Loucy (cell line): ENCODE data around the gene CNTNAP2.

ENCODE experiments used
- H2AFZ ChIP-seq: fragments of 200-600 bp; sonication (generic); 2 replicates; pipeline ENCODE4 v1.6.0; 2016; ENCODE audit warnings: antibody characterized with exemption, mild to moderate bottlenecking, low read length, moderate library complexity
- H3F3A ChIP-seq: fragments of 200-600 bp; 2 replicates; pipeline ENCODE4 v1.6.0; 2016; ENCODE audit warnings: antibody characterized with exemption, low read depth, mild to moderate bottlenecking
- H3K27me3 ChIP-seq: fragments of 200-600 bp; sonication (generic); 2 replicates; pipeline ENCODE4 v1.6.1; 2014; ENCODE audit warnings: low read length, mild to moderate bottlenecking; ENCODE audit not compliant: insufficient read depth, poor library complexity, severe bottlenecking
- H3K36me3 ChIP-seq: fragments of 200-600 bp; sonication (generic); 2 replicates; pipeline ENCODE4 v1.6.1; 2016; ENCODE audit warnings: low read length; ENCODE audit not compliant: insufficient read depth
- H3K4me1 ChIP-seq: fragments of 200-600 bp; sonication (generic); 2 replicates; pipeline ENCODE4 v1.5.1; 2014; ENCODE audit warnings: low read length, mild to moderate bottlenecking; ENCODE audit not compliant: insufficient read depth, poor library complexity, severe bottlenecking
- H3K4me2 ChIP-seq: fragments of 200-600 bp; sonication (generic); 2 replicates; pipeline ENCODE4 v1.6.0; 2014; ENCODE audit warnings: antibody characterized with exemption, low read length, low read depth, mild to moderate bottlenecking; ENCODE audit not compliant: poor library complexity, severe bottlenecking
- H3K4me3 ChIP-seq: fragments of 200-600 bp; sonication (generic); 2 replicates; pipeline ENCODE4 v1.5.1; 2014; ENCODE audit warnings: low read length, mild to moderate bottlenecking, mixed read lengths; ENCODE audit not compliant: poor library complexity, severe bottlenecking
- H3K79me2 ChIP-seq: fragments of 200-600 bp; sonication (generic); 2 replicates; pipeline ENCODE4 v1.6.1; 2014; ENCODE audit warnings: low read length; ENCODE audit not compliant: insufficient read depth
- H3K9ac ChIP-seq: fragments of 200-600 bp; sonication (generic); 2 replicates; pipeline ENCODE4 v1.6.0; 2014; ENCODE audit warnings: mild to moderate bottlenecking, low read depth, low read length, moderate library complexity; ENCODE audit not compliant: poor library complexity, severe bottlenecking
- H3K9me2 ChIP-seq: fragments of 200-600 bp; sonication (generic); replicated peaks from 2 replicates; pipeline ENCODE4 v1.6.1; 2016; ENCODE audit warnings: low read depth, low read length, mixed read lengths
- H3K9me3 ChIP-seq: fragments of 200-600 bp; sonication (generic); 2 replicates; pipeline ENCODE4 v1.6.1; 2014; ENCODE audit warnings: mild to moderate bottlenecking, antibody characterized with exemption, low read length, low read depth; ENCODE audit not compliant: insufficient read depth
- H4K20me1 ChIP-seq: fragments of 200-600 bp; sonication (generic); 2 replicates; pipeline ENCODE4 v1.6.0; 2014; ENCODE audit warnings: antibody characterized with exemption, low read length, mild to moderate bottlenecking; ENCODE audit not compliant: insufficient read depth, poor library complexity, severe bottlenecking
- EZH2phosphoT487 ChIP-seq: fragments of 200-600 bp; IDR thresholded peaks from 2 replicates; pipeline ENCODE4 v1.6.1; 2018; ENCODE audit warnings: antibody characterized with exemption, mild to moderate bottlenecking, moderate library complexity, borderline replicate concordance
- TF ChIP-seq, protein P1 (sequence below): fragments of 200-600 bp; sonication (generic); conservative IDR thresholded peaks from 2 replicates; pipeline ENCODE4 v1.5.1; 2014; ENCODE audit warnings: mild to moderate bottlenecking, antibody characterized with exemption, low read length

Gene CNTNAP2

DNA sequence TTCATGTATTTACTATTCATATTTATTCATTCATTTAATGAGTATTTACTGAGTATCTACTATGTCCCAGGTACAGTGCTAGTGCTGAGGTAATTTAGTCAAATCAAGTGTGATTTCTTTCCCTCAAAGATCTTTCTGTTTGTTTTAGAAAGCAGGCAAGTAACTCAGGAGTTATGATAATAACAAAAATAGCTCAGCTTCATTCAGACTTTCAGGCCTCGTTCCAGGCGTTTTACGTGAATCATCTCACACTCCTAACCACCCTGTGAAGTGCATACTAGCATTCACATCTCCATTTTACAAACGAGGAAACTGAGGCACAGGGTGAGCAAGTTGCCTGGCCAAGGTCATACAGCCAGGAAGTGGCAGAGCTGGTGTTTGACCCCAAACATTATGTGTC, 2005.2 kb downstream of the CNTNAP2 start:
- Histone ChIP-seq H3K79me2 (no peaks in the 10 kb centered on the region), H3F3A (no peaks in the 10 kb centered on the region), H2AFZ (no peak overlapping the region), H3K4me1 (no peaks in the 10 kb centered on the region), H3K9me3 (no peaks in the 10 kb centered on the region; the same call in 1 of the 2 replicates), H3K9ac (no peak overlapping the region), H4K20me1 (no peaks in the 10 kb centered on the region), H3K27me3 (no peaks in the 10 kb centered on the region), H3K36me3 (no peaks in the 10 kb centered on the region), H3K9me2 (no peaks in the 10 kb centered on the region), H3K4me3 (no peak overlapping the region), H3K4me2 (no peak overlapping the region)
- TF ChIP-seq, protein P1, sequence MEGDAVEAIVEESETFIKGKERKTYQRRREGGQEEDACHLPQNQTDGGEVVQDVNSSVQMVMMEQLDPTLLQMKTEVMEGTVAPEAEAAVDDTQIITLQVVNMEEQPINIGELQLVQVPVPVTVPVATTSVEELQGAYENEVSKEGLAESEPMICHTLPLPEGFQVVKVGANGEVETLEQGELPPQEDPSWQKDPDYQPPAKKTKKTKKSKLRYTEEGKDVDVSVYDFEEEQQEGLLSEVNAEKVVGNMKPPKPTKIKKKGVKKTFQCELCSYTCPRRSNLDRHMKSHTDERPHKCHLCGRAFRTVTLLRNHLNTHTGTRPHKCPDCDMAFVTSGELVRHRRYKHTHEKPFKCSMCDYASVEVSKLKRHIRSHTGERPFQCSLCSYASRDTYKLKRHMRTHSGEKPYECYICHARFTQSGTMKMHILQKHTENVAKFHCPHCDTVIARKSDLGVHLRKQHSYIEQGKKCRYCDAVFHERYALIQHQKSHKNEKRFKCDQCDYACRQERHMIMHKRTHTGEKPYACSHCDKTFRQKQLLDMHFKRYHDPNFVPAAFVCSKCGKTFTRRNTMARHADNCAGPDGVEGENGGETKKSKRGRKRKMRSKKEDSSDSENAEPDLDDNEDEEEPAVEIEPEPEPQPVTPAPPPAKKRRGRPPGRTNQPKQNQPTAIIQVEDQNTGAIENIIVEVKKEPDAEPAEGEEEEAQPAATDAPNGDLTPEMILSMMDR, result no peak
- TF ChIP-seq EZH2phosphoT487, result no peak

DNA sequence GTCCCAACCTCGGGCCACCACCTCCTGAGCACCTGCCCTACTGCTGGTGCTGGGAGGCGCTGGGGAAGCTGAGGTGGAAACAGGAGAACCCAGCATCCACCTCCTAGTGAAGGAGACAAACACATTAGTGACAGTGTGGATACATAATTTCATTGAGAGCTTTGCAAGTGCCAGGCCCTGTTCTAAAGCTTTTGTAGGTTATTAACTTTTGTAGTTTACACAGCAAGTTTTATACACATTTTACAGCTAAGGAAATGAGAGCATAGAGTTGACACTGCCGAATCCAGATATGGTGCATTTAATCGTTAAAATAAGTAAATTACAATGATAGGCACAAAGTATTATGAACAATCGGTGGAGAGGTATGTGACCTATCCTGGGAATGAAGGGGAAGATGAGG, 2007.9 kb downstream of the CNTNAP2 start:
- Histone ChIP-seq H3F3A (no peaks in the 10 kb centered on the region), H2AFZ (no peak overlapping the region)

DNA sequence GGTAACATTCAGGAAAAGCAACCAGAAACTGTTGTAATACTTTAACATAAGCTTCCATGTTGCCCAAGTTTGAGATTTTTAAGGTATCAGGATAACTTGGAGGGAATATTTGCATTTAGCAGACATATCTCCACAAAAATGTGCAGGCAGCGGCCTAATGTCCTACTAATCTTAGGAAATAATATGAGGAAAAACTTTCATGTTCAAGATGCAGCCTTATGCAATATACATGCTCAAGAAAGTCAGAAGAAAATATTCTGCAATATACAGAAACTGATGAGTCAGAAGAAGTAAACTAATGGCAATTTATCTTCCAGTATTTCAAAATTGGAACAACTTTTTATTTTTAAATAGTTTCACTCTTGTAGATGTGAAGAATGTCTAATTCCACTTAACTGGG, 2010.8 kb downstream of the CNTNAP2 start:
- Histone ChIP-seq H3K4me2 (no peak overlapping the region), H3K9me2 (no peaks in the 10 kb centered on the region), H4K20me1 (no peaks in the 10 kb centered on the region), H2AFZ (no peak overlapping the region), H3K36me3 (no peaks in the 10 kb centered on the region), H3K4me1 (no peaks in the 10 kb centered on the region), H3K9ac (no peak overlapping the region), H3F3A (no peaks in the 10 kb centered on the region), H3K27me3 (no peaks in the 10 kb centered on the region), H3K79me2 (no peaks in the 10 kb centered on the region), H3K9me3 (no peaks in the 10 kb centered on the region; the same call in 1 of the 2 replicates), H3K4me3 (no peak overlapping the region)
- TF ChIP-seq, protein P1, result no peak
- TF ChIP-seq EZH2phosphoT487, result no peak

More for the DNA sequence above, 2007.9 kb downstream of the CNTNAP2 start:
- Histone ChIP-seq H3K27me3 (no peaks in the 10 kb centered on the region), H3K9ac (no peak overlapping the region), H3K79me2 (no peaks in the 10 kb centered on the region), H4K20me1 (no peaks in the 10 kb centered on the region), H3K9me3 (no peaks in the 10 kb centered on the region; the same call in 1 of the 2 replicates), H3K4me2 (no peak overlapping the region), H3K9me2 (no peaks in the 10 kb centered on the region), H3K4me3 (no peak overlapping the region), H3K4me1 (no peaks in the 10 kb centered on the region), H3K36me3 (no peaks in the 10 kb centered on the region)
- no peak for TF ChIP-seq EZH2phosphoT487
- TF ChIP-seq, protein P1, result no peak
